HG02870 (cell line): ENCODE data around the gene ABHD16A.

Experiments
- ATAC-seq: cut with Tn5 transposase; IDR thresholded peaks from one replicate; pipeline ENCODE4 v1.9.1; 2021; ENCODE audit warnings: mild to moderate bottlenecking, moderate library complexity; ENCODE audit not compliant: unreplicated experiment

Gene ABHD16A

GRCh38 chr6:31663126-31663960, 39.8 kb downstream of the ABHD16A start:
- no peak for ATAC-seq

GRCh38 chr6:31662124-31662723, 40.9 kb downstream of the ABHD16A start:
- no peak for ATAC-seq

GRCh38 chr6:31661262-31662123, 41.6 kb downstream of the ABHD16A start:
- no peak for ATAC-seq

DNA sequence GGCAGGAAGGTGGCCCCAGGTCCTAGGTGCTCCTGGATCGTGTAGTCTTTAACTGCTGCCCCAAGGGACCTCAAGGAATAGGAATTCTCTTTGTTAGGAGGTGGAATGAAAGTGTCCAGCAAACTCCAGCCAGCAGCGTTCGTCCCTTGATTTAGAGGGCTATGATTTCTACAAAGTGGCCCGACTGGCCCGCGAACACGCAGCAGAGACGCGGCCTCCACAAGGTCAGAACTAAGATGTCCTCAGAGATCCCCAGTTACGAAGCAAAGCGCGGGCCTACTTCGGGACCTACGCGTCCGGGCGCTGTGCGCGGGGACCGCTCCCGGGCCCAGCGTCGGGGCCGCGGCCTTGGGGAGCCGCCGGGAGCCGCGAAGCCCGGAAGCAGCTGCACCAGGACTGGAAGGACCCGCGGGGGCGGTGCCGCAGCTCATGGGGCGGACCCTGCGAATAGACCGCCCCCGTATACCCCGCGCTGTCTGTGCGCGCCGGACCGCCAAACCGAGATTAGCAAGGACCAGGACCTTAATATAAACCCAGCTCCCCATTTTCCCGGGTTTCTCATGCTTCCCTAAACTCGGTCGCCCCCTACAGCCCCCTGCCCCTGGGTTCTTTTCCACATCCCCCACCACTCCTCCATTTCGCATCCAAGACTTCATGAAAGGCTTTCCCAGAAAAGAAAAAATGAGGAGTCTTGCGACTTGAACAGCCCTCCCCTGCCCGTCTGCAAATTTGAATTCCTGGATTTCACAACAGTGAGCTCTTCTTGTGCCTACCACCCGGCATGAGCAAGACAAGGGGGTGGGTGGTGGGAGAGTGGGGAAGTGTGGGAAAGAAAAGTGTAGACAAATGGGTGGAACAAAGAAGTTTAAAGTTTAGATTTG, 42.5 kb downstream of the ABHD16A start, which contains the start of gene C6orf47:
Gene C6orf47, minus strand, starts transcription at position 398 of the 881 bp plus-strand sequence. CDS start 831 bp downstream, outside the sequence.
- ATAC-seq, result peak; percentile 41

DNA sequence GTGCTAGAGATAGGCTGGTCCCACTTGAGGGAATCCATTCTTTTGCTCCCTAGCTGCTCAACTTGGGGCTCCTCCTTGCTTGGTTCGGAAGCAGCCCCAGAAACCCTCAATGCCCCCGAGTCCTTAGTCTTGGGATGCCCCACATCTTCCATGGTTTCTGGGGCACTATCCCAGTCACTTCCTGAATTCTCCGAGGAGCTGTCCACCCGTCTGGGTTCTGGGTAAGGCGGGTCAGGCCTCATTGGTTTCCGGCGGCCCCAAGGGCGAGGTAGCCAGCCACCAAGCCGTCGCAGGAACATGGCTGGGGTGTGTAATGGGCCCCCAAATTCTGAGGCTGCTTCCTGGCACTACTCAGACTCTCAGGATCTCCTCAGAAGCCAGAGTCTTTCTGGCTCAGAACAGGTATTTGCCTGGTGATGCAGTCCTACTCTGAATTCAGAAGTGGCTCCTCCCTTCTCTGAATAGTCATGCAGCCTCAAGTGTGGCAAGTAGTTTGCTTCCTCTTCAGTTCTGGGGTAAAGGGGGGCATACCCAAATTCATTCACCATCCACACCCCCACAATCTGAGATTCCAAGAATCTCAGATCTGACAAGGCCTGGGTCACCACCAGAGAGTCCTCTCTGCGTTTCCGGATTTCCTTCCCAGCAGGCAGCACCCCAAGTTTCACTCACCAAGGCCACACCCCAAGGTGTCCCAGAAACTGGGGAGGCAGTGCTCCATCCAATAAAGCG, 43.3 kb downstream of the ABHD16A start:
- ATAC-seq, result no peak

GRCh38 chr6:31658983-31659648, 44.0 kb downstream of the ABHD16A start:
- no peak for ATAC-seq

- ATAC-seq, result no peak
Measured at GRCh38 chr6:31658158-31658688, 44.9 kb downstream of the ABHD16A start.

- ATAC-seq, result no peak
Measured at GRCh38 chr6:31657406-31658157, 45.5 kb downstream of the ABHD16A start.

- no peak for ATAC-seq
Measured at GRCh38 chr6:31655349-31656237, 47.5 kb downstream of the ABHD16A start, which contains the start of gene APOM. Gene APOM (plus strand): TSS chr6:31655894. CDS start chr6:31655967, 73 bp downstream.

- no peak for ATAC-seq
Measured at GRCh38 chr6:31654574-31655348, 48.4 kb downstream of the ABHD16A start.

GRCh38 chr6:31652925-31653724, 50.0 kb downstream of the ABHD16A start:
- ATAC-seq, result peak; percentile 63

DNA sequence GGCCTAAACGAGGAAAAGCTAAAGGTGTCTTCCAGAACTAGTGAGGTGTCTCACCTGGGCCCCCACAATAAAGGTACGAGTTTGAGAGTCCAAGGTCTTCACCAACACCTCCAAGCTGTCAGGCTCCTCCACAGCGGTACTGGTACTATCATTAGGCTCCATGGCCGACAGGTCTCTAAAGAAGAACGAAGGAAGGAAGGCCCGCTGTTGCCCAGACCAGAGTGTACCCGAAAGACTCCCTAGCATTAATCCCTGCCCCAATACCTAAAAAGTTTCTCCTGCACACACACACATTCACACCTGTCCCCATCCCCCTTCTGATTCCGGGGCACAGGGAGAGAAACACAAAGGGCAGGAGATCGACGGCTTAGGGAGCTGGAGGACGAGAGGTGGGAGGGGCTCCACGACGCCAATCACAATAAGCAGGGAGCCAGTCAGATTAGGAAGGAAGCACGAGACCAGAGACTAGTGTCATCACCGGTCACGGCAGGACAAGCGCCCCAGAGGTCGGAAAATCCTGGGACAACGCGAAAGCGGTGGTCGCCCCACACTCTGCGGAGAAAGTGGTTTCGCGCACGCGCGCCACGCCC, 51.4 kb downstream of the ABHD16A start:
- ATAC-seq, result peak; percentile 25

DNA sequence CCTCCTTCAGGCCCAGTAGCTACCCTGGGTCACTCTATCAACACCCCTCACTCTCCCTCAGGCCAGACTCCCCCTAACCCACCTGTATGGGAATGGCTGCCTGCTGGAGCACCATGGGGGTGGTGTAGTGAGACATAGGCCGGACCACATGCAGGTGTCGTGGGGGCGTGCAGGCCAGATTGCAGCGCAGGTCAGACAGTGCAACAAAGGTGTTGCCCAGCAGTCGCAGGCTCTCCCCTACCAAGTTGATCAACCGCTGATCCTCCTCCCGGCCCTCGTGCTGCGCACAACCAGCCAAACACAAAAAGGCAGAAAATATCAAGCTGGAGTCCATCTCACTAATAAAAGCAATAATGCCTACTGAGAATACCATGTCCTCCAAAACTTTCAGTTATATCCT, 57.8 kb downstream of the ABHD16A start:
- ATAC-seq, result no peak

DNA sequence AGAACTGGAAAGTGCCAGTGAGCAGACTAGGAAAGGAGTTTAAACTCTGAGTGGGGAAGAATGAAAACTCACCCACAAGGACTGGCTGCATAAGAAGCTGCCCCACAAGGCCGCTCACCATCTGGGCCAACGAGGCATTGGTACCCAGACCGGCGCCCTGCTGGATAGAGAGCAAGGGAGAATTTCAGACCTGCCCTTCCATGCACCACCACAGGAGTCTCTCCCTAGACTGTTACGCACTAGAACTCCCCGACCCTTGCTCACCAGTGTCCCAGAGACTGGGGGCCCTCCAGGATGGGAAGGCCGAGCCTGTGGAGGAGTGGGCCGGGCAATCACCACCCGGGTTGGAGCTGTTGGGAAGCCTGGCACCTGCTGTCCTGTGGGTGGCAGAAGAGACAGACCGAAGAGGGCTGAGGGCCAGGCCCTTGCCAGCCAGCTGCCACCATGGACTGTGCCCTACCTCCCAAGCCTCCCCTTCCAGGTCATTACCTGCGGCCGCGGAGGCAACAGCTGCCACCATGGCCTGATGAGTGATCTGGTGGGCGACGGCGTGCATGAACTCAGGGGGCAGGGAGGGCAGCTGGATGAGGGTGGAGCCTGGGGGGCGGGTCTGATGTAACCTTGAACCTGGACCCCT, 59.2 kb downstream of the ABHD16A start:
- no peak for ATAC-seq
